Glomerular visceral epithelial cell (primary cell): ENCODE data around the gene KCNQ2.

Experiments
- DNase-seq: peaks from one replicate; pipeline ENCODE4 v3.0.0-alpha.2; 2016; ENCODE audit errors: extremely low spot score

KCNQ2 gene

DNA sequence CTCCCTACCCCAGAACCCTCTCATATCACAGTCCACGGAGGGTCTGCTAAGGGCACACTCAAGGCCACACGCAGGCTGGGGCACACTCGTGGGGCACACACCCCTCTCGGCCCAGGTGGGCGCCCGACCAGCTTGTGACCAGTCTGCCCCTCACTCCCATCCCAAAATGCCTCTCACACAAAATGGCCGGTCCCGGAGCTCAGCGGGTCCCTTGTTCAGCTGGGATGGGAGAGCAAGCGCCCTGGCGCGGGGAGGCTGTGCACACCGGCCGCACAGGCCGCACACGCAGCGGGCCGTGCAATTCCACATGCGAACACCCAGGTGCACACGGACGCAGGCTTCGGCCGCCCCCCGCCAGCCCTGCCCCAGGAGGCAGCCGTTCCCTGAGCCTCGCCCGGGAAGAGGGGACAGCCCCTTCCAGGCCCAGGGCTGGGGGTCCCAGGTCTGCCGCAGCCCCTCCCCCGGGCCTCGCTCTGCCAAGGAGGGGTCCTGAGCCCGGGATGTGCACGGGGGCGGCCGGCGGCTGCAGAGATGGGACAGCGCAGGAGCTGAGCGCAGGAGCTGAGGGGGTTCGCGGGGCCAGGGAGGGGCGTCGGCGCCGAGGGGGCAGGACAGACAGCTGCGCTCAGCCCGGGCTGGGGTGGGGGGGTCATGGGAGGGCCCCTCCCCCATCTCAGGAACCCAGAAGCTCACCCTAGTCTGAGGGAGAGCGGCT is 1.3 kb downstream of the KCNQ2 start:
- DNase-seq, result no peak

DNA sequence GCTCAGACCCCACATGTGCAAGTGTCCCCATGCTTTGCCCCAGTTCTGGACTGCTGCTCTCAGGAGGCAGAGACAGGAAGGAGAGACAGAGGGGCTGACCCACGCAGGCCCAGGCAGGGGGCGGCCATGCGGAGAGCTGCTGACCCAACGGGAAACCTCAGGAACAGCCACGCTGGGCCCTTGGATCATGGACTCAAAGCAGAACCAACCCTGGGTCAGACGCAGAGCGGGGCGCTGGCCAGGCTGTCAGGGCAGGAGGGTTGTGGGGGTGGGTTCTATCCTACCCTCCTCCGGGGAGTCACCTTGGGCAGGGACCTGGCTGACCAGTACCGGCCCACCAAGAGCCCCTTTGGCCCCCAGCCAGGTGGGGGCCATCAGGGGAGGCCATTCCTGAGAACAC is 2.0 kb downstream of the KCNQ2 start:
- DNase-seq, result no peak

DNA sequence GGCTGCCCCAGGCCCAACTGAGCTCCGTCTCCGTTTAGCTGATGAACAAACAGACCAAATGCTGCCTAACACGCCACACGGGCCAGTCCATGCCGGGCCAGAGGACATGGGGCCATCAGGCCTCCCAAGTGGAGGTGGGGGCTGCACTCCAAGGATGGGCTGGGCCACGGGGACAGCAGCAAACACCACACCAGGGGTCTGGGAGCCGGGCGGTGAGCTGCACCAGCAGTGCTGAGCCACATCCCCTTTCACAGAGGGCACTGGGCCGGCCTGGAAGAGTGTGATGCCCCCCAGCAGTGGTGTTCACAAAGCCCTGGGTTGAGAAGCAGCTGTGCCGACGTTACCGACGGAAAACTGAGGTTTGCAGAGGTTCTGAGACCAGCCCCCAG is 2.7 kb downstream of the KCNQ2 start:
- no peak for DNase-seq

- DNase-seq, result no peak
Observed at GRCh38 chr20:63469019-63469712, 3.3 kb downstream of the KCNQ2 start.

DNA sequence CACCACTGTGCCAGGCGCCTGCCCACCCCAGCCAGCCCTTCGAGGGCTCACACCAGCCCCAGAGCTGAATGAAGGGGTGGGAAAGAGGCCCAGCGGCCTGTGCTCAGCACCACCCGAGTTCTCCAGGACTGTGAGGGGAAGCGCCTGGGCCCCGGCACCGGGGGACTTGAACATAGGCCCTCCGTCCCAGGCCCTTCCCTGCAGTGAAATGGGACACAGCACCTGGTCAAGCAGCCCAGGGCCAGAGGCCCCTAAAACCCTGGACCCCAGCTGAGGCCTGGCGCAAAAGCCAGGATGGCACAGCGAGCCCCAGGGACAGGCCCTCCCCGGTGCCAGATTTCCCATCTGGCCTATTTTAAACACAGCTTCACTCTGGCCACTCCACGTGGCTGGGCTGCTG is 4.0 kb downstream of the KCNQ2 start:
- no peak for DNase-seq

DNA sequence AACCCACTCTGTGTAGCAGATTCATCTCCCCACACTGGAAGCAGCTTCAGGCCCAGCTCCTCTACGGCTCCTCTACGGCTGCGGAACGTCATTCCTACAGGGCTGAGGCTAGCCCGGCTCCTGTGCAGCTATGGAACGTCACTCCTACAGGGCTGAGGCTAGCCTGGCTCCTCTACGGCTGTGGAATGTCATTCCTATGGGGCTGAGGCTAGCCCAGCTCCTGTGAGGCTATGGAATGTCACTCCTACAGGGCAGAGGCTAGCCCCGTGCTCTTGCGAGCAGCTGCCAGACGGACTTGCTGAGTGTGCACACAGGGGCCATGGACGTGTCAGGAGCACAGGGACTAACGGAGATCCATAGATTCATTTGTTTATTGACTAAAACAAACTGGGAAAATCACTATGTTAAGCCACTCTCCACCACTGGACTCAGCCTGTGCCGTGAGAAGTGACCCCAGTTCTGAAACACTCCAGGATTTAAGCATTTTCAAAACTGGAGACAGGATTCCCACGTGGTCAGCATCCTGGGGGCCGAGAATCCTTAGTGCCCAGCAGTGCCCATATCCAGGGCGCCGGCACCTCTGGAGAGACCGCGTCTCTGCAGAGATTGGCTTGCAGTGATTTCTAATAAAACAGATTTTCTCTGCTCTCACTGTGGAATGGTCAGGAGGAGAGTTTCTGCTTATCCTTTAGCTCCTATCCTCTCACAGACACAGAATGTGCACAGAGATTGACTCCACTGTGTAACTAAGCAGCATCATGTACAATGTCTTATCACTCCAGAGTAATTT is 5.0 kb downstream of the KCNQ2 start:
- DNase-seq, result no peak

DNA sequence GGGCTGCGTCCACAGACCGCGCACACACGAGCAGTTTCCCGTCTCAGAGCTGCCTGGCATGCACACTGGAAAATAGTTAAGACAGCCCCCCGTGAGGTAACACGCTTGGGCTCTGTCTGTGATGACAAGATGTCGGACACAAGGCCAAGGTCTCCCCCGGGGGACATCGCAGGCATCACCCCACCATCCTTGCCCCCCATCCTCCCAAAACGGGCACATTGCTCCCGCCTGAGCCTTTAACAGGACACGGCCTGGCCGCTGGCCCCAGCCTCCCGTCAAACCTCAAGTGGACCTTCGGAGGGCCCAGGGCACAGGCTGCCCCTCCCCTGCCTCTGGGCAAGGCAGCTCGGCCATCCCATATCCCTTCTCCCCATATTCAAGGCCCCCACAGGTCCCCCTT is 5.6 kb downstream of the KCNQ2 start:
- DNase-seq, result no peak

GRCh38 chr20:63466250-63466825 is 6.1 kb downstream of the KCNQ2 start:
- DNase-seq, result no peak

DNA sequence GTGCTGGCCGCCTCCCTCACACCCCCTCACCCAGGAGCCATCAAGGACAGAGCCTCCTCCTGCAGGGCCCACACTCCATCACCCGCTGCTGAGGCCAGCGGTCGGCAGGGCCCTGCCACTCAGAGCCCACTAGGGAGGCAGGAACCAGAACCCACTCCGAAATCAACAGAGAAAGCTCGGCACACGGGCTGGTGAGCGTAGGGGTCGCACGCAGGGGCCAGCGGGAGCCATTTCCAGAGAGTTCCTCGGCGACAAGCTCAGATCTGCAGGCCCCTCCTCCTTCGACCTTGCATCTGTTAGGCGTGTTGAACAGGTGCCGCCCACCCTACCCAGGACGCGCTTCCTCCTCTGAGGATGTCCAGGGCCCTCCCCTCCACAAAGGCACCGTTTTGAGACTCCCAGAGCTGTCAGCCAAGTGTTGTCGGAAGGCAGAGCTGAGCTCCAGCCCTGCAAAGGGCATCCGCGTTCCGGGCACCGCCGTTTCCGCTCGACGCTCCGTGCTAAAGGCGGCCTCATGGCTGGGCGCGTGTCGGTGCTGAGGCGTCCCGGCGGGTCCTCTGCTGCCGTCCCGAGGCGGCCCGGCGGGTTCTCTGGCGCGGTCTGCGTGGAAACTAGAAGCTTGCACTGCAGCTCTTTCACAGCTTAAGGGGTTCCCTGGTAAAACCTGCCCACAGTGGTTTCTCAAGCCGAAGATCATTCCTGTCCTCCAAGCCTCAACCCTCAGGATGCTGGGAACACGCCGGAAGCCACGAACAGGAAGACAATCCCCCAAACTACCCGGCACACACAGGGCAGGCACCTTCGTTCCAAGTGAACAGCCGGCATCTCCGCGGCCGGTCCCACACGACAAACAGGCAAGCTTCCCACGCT is 6.8 kb downstream of the KCNQ2 start:
- no peak for DNase-seq

DNA sequence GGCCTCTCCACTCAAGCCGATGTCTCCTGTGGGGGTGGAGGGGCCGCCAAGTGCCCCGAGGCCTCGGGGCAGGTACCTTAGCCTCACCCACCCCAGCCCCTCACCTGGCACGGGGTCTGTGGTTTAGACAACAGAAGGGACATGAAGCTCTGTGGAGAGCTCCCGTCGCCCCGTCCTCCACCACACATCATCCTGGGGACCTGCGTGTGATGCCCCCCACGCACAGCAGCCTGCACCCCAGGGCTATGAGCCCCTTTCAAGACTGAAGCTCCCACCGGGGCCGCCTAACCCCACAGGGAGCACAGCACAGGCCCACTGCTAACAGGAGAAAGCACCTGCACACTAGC is 8.2 kb downstream of the KCNQ2 start:
- no peak for DNase-seq

GRCh38 chr20:63463400-63464288 is 8.8 kb downstream of the KCNQ2 start:
- DNase-seq, result no peak

DNA sequence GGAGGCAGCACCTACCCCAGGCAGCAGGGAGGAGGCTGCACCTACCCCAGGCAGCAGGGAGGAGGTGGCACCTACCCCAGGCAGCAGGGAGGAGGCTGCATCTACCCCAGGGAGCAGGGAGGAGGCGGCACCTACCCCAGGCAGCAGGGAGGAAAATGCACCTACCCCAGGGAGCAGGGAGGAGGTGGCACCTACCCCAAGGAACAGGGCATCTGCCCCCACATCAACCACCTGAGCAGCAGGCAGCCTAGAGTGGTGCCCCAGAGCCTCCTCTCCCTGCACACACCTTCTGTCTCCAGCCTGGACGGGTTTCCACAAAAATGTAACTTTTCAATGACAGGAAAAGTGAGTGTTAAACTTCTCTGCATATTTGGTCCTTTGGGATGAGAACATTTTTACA is 10.2 kb downstream of the KCNQ2 start:
- DNase-seq, result no peak

DNA sequence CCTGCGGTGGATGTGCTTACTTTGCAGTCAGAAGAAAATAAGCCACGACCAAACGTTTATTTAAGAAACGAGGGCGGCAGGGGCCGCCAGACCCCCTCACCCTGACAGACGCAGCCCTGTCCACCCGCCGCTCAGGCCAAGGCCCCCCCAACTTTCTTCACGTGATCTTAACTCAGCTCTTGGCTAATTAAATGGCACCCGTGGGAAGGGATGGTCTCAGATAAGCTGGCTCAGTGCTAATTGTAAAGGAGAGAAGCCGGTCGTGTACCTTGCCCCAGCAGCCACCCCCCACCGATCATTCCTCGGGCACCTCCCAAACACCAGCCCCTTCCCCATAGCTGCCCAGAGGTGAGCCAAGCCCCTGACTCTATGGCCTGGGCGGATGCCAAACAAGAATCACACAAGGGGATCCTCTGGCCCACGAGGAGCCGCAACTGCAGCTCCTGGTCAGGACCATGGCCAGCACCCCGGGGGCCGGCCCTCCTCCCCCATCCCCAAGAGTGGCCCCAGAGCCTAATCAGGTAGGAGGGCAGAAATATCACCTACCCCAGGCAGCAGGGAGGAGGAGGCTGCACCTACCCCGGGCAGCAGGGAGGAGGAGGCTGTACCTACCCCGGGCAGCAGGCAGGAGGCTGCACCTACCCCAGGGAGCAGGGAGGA is 11.2 kb downstream of the KCNQ2 start:
- DNase-seq, result no peak

DNA sequence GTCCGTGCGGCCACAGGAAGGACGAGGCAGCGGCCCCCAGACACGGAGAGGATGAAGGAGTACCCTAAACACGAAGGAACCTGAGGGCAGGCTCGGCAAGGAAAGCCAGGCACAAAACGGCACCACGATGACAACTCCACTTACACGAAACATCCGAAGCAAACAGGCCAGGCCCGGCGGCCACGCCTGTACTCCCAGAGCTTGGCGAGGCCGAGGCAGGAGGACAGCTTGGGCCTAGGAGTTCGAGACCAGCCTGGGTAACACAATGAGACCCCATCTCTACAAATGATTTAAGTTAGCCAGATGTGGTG is 13.4 kb downstream of the KCNQ2 start:
- DNase-seq, result no peak

- DNase-seq, result no peak
Observed at GRCh38 chr20:63458170-63459069, 14.0 kb downstream of the KCNQ2 start.

- peak; percentile 59 for DNase-seq
Observed at GRCh38 chr20:63457737-63458136, 14.7 kb downstream of the KCNQ2 start.

DNA sequence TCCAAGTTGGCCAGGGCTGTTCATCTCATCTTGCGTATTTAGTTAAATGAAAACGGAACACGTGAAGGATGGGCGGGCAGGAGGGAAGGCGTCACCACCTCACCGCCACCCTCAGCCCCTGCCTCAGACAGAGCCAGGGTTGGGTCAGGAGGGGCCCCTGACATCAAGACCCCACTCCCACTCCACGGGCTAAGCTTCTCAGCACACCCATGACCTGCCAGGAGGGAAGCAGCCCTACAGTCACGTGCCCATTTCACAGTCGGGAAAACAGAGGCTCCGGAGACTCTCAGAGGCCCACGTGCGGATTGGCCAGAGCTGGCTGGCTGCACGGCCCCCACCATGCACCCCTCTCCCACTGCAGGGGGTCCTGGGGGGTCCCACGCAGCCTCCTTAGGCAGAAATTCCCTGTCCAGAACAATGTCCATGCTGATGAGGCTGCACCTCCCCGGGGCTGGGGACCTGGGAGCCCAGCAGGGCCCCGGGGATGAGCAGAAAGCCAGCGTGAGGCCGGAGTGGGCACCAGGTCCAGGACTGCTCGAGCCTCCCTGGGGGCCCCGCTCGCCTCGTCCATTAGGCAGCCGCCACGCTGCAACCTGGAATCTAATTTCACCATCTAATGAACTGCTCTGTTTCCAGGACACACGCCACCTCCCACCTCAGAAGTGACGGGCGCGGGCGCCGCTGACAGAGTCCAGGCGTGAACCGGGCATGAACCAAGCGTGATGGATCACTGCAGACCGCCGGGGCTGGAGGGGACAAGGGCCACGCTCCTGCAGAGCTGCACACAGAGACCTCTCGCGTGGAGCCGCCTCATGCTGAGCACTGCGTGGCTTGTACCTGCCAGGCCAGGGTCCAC is 15.8 kb downstream of the KCNQ2 start:
- DNase-seq, result no peak

DNA sequence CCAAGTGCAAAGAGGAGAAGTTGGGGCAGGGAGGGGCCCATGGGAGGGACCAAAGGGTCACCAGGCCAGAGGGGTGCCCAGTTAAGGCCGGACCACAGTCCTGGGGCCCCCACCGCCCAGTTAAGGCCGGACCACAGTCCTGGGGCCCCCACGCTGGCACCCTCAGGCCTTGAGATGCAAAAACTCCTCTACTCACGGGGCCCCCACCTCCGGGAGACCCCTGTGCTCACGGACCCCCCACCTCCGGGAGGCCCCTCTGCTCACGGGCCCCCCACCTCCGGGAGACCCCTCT is 16.9 kb downstream of the KCNQ2 start:
- DNase-seq, result no peak
